Gastroesophageal sphincter (tissue), 3 donors: ENCODE results near the gene CCSER2.

Experiments used
- CTCF ChIP-seq, 4 experiments: fragments of 200-600 bp in 2 of 4; fragments of 450-650 bp in 2 of 4; sonication (generic) in 1 of 4; IDR thresholded peaks; one replicate each; pipeline ENCODE4 v1.5.1; 2017 to 2019; ENCODE audit warnings: antibody characterized with exemption in 4 of 4, mild to moderate bottlenecking in 2 of 4, moderate library complexity in 2 of 4
- POLR2A ChIP-seq, 2 donors: fragments of 450-650 bp; IDR thresholded peaks; one replicate each; pipeline ENCODE4 v1.6.1; 2017; ENCODE audit warnings: antibody characterized with exemption in 2 of 2, mild to moderate bottlenecking in 2 of 2, moderate library complexity in 1 of 2
- POLR2AphosphoS5 ChIP-seq: sonication (generic); formaldehyde crosslinking; IDR thresholded peaks from one replicate; pipeline ENCODE4 v1.6.1; 2017; ENCODE audit warnings: antibody characterized with exemption

GRCh38 chr10:84348860-84349259 is 20.5 kb downstream of the CCSER2 start:
- TF ChIP-seq POLR2AphosphoS5 (peak; percentile 60), CTCF (IDR thresholded peaks at IDR 0.05) (no peak), POLR2A (IDR thresholded peaks at IDR 0.05) (no peak)
